Stomach (tissue), 9 donors: Measurements from ENCODE around the gene SUN3. TPM values are rescaled to one million over a fixed set of nuclear protein-coding genes. Genes with fewer than 3 reads are reported as not detected.
A peak's percentile ranks its signal among the peaks of the same experiment; 100 is the strongest.

ENCODE experiments used
- DNase-seq, 2 donors: peaks; one replicate each; pipeline versions ENCODE4 v3.0.0 to v3.0.0-alpha.2; 2013 to 2019
- H3K27ac ChIP-seq, 5 donors: fragments of 200-600 bp in 4 of 5; sonication (generic) in 4 of 5; one replicate each; pipeline ENCODE4 v1.5.1; 2013 to 2019; ENCODE audit warnings: mild to moderate bottlenecking in 1 of 5, moderate library complexity in 1 of 5
- H3K27me3 ChIP-seq, 3 donors: fragments of 200-600 bp; sonication (generic); one replicate each; pipeline ENCODE4 v1.5.1; 2017 to 2019; ENCODE audit warnings: mixed run types in 1 of 3
- H3K36me3 ChIP-seq, 4 donors: fragments of 200-600 bp; sonication (generic); 1 replicate in 3 of 4; 2 replicates in 1 of 4; pipeline ENCODE4 v1.5.1; 2016 to 2019
- H3K4me1 ChIP-seq, 4 donors: fragments of 200-600 bp; sonication (generic); one replicate each; pipeline ENCODE4 v1.5.1; 2016 to 2019
- H3K4me3 ChIP-seq, 4 donors: fragments of 200-600 bp; sonication (generic) in 3 of 4; one replicate each; pipeline ENCODE4 v1.5.1; 2016 to 2019; ENCODE audit warnings: mild to moderate bottlenecking in 1 of 4
- H3K9me3 ChIP-seq, 4 donors: fragments of 200-600 bp; sonication (generic); one replicate each; pipeline ENCODE4 v1.5.1; 2016 to 2019
- CTCF ChIP-seq, 7 experiments: fragments of 450-650 bp in 4 of 7; fragments of 200-600 bp in 3 of 7; sonication (generic) in 3 of 7; IDR thresholded peaks; one replicate each; pipeline ENCODE4 v1.5.1; 2016 to 2019; ENCODE audit warnings: antibody characterized with exemption in 7 of 7, control low read depth in 2 of 7, mild to moderate bottlenecking in 1 of 7
- EP300 ChIP-seq: sonication (generic); formaldehyde crosslinking; IDR thresholded peaks from one replicate; pipeline ENCODE4 v1.6.1; 2017; ENCODE audit warnings: antibody characterized with exemption
- POLR2A ChIP-seq, 4 donors: fragments of 450-650 bp; IDR thresholded peaks; one replicate each; pipeline ENCODE4 v1.6.1; 2016; ENCODE audit warnings: antibody characterized with exemption in 4 of 4, control low read depth in 2 of 4, mild to moderate bottlenecking in 1 of 4, moderate library complexity in 1 of 4
- POLR2AphosphoS5 ChIP-seq, 3 donors: sonication (generic); formaldehyde crosslinking; IDR thresholded peaks; one replicate each; pipeline ENCODE4 v1.6.1; 2016; ENCODE audit warnings: antibody characterized with exemption in 3 of 3
- WGBS, 5 donors: extraction: QIAGEN DNeasy Blood & Tissue Kit in 3 of 5; methylation state at CpG; one replicate each; pipeline versions ENCODE4 v1.1.5 to v1.1.7; 2013 to 2018; 5-methylcytosine and 5-hydroxymethylcytosine counted together
- intact Hi-C: fragments of 100-400 bp; cut with DNase I; formaldehyde crosslinking; loops from one replicate; pipeline ENCODE4 v1.15.1; 2023; ENCODE audit warnings: low total_unique reads
- polyA plus RNA-seq, 3 donors: library from polyadenylated mRNA; stranded (reverse); fragments of 200-250 nt; gene quantifications; one replicate each; pipeline ENCODE4 v1.2.3, GENCODE V29; 2013
- total RNA-seq, 5 donors: library from RNA; depleted of rRNA; stranded (reverse); fragments of >200 nt; gene quantifications; one replicate each; pipeline versions ENCODE4 v1.1.0 to v1.2.3, GENCODE V29; 2014 to 2016
- donor health status: healthy with polysubstance abuse.
- donor health status: Bipolar disorder and iron deficiency.
- donor health status: healthy.

Gene SUN3
- total and polyA plus RNA-seq, 8 donors: not detected

DNA sequence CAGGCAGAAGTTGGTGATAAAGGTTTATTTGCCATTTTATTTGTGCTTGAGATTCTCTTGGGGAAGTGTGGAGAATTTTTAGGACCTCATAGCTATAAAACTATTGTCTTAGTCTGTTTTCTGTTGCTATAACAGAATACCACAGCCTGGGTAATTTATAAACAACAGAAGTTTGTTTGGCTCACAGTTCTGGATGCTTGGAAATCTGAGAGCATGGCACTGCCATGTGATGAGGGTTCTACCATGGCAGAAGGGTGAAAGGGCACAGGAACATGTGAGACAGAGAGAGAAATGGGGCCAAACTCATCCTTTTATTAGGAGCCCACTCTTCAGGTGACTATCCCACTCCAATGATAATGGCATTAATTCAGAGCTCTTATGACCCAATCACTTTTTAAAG is 12.3 kb downstream of the SUN3 start:
- no peak for DNase-seq
- TF ChIP-seq CTCF (IDR thresholded peaks at IDR 0.05): no peak
- no peak for TF ChIP-seq POLR2AphosphoS5 (IDR thresholded peaks at IDR 0.05)
- no peak for TF ChIP-seq POLR2A (IDR thresholded peaks at IDR 0.05)
- TF ChIP-seq EP300: no peak
- Histone ChIP-seq H3K4me1 (no peaks in the 10 kb centered on the region), H3K9me3 (no peaks in the 10 kb centered on the region), H3K4me3 (no peak overlapping the region), H3K36me3 (no peaks in the 10 kb centered on the region), H3K27me3 (peaks cover 0 to 21% (median 0%) of the 10 kb centered on the region in 3 donors), H3K27ac (no peak overlapping the region)
- intact Hi-C loops: no loop called here

GRCh38 chr7:48011951-48012350 is 17.0 kb downstream of the SUN3 start:
- WGBS, 5 donors: 69 to 85% (median 78%) methylated on average over 3 of the region's 3 CpGs
- H3K27ac ChIP-seq: no peak overlapping the region

DNA sequence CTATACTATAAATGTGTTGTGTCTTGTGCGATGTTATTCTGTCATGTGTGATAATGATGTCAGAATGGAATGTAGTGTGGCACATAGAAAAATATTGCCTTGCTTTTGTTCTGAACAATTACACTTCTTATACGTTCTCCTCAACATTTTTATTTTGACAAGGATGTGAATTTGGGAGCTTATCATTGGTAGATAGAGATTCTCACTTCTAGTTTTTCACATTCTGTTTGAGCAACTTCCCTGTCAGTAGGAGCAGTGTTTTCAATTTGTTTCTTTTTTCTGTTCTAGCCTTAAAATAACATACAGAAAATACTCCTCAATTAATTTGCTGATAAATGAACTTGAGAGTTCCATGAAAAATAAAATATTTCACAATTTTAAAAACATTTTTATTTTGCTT is 17.6 kb downstream of the SUN3 start:
- no peak overlapping the region for H3K4me3 ChIP-seq
- no peaks in the 10 kb centered on the region for H3K4me1 ChIP-seq
- intact Hi-C loops: no loop called here
- H3K27me3 ChIP-seq: peaks cover 0 to 1% (median 0%) of the 10 kb centered on the region in 3 donors
- TF ChIP-seq POLR2A (IDR thresholded peaks at IDR 0.05): no peak
- no peak for TF ChIP-seq POLR2AphosphoS5 (IDR thresholded peaks at IDR 0.05)
- no peak for TF ChIP-seq EP300
- TF ChIP-seq CTCF (IDR thresholded peaks at IDR 0.05): no peak
- no peak overlapping the region for H3K27ac ChIP-seq
- DNase-seq: no peak
- H3K36me3 ChIP-seq: no peaks in the 10 kb centered on the region
- WGBS, 5 donors: 70 to 87% (median 84%) methylated on average over 2 of the region's 2 CpGs
- no peaks in the 10 kb centered on the region for H3K9me3 ChIP-seq

More at GRCh38 chr7:48011951-48012350, 17.0 kb downstream of the SUN3 start:
- H3K27me3 ChIP-seq: peaks cover 0 to 7% (median 0%) of the 10 kb centered on the region in 3 donors
- H3K36me3 ChIP-seq: no peaks in the 10 kb centered on the region
- intact Hi-C loops: no loop called here
- H3K9me3 ChIP-seq: no peaks in the 10 kb centered on the region
- no peaks in the 10 kb centered on the region for H3K4me1 ChIP-seq
- TF ChIP-seq CTCF (IDR thresholded peaks at IDR 0.05) (no peak), POLR2AphosphoS5 (IDR thresholded peaks at IDR 0.05) (no peak)
- DNase-seq: peak in 1 of 2 donors; percentile 47
- H3K4me3 ChIP-seq: no peak overlapping the region

DNA sequence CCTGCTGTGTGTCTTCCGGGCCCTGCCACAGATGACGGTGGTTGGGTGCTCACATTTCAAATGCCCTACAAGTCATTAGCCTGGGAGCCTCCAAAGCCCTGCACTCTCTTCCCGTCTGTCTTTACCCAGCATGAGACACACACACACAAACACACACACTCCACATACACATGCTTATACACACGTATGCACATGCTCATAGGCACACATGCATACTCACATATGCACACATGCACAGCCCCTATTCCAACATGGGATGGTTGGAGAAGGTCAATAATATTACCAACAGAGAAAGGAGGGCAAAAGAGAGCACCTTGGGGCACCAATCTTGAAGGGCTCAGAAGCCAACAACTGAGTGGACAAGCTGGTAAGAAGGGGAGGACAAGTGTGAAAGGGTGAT is 19.0 kb downstream of the SUN3 start:
- H3K4me1 ChIP-seq: no peaks in the 10 kb centered on the region
- DNase-seq: no peak
- intact Hi-C loops: no loop called here
- TF ChIP-seq EP300 (no peak), CTCF (IDR thresholded peaks at IDR 0.05) (no peak), POLR2AphosphoS5 (IDR thresholded peaks at IDR 0.05) (no peak), POLR2A (IDR thresholded peaks at IDR 0.05) (no peak)
- H3K4me3 ChIP-seq: no peak overlapping the region
- no peaks in the 10 kb centered on the region for H3K27me3 ChIP-seq
- H3K27ac ChIP-seq: no peak overlapping the region
- WGBS, 5 donors: 81 to 95% (median 92%) methylated on average over 4 of the region's 4 CpGs
- no peaks in the 10 kb centered on the region for H3K36me3 ChIP-seq
- H3K9me3 ChIP-seq: no peaks in the 10 kb centered on the region
